Testis (tissue), 3 donors: ENCODE results near the gene NUMB. TPM values are rescaled to one million over a fixed set of nuclear protein-coding genes. Genes with fewer than 3 reads are reported as not detected.
"Not testable (repeated sequence)": the region's sequence is repeated elsewhere in the genome, so short reads cannot be mapped to it uniquely, and the experiment has no call there.

Source experiments
- DNase-seq: peaks from one replicate; pipeline ENCODE4 v3.0.0-alpha.2; 2019
- H3K27ac ChIP-seq, 2 donors: fragments of 200-600 bp; sonication (generic); one replicate each; pipeline ENCODE4 v1.5.1; 2019
- H3K27me3 ChIP-seq: fragments of 200-600 bp; sonication (generic); one replicate; pipeline ENCODE4 v1.5.1; 2019
- H3K36me3 ChIP-seq: fragments of 200-600 bp; sonication (generic); one replicate; pipeline ENCODE4 v1.5.1; 2017; ENCODE audit warnings: low read depth; ENCODE audit errors: missing control alignments
- H3K4me1 ChIP-seq: fragments of 200-600 bp; sonication (generic); one replicate; pipeline ENCODE4 v1.5.1; 2019
- H3K4me3 ChIP-seq, 2 donors: fragments of 200-600 bp; sonication (generic); one replicate each; pipeline ENCODE4 v1.5.1; 2017 to 2019
- H3K9me3 ChIP-seq: fragments of 200-600 bp; sonication (generic); one replicate; pipeline ENCODE4 v1.5.1; 2017
- CTCF ChIP-seq, 3 experiments: fragments of 450-650 bp in 2 of 3; fragments of 200-600 bp in 1 of 3; sonication (generic) in 1 of 3; IDR thresholded peaks; one replicate each; pipeline ENCODE4 v1.5.1; 2016 to 2019; ENCODE audit warnings: antibody characterized with exemption in 3 of 3, mild to moderate bottlenecking in 2 of 3, moderate library complexity in 1 of 3
- POLR2A ChIP-seq: fragments of 450-650 bp; IDR thresholded peaks from one replicate; pipeline ENCODE4 v1.6.1; 2017; ENCODE audit warnings: antibody characterized with exemption, mild to moderate bottlenecking, moderate library complexity
- whole genome bisulfite sequencing, 2 donors: methylation state at CpG; one replicate each; pipeline ENCODE4 v1.1.5; 2018; 5-methylcytosine and 5-hydroxymethylcytosine counted together
- intact Hi-C: fragments of 100-400 bp; cut with DNase I; formaldehyde crosslinking; loops from one replicate; pipeline ENCODE4 v1.15.1; 2023; ENCODE audit warnings: low total_unique reads
- polyA plus RNA-seq: library from polyadenylated mRNA; stranded (reverse); fragments of 350-450 nt; fragmentation: Illumina TruSeq; extraction: RNeasy Lipid Tissue Mini Kit (QIAGEN cat#74804); gene quantifications from one replicate; pipeline ENCODE4 v1.2.3, GENCODE V29; 2014; ENCODE audit warnings: low read depth, low replicate concordance; ENCODE audit not compliant: insufficient read depth
- total RNA-seq, 2 donors: library from RNA; depleted of rRNA; stranded (reverse); fragments of >200 nt; gene quantifications; one replicate each; pipeline ENCODE4 v1.2.3, GENCODE V29; 2016

The NUMB gene
- total and polyA plus RNA-seq, 3 donors from 2014 or later = 60.3 to 78.7 (median 69.7) TPM

GRCh38 chr14:73397810-73398209, 60.5 kb downstream of the NUMB start:
- H3K4me3 ChIP-seq = no peak overlapping the region
- H3K4me1 ChIP-seq = no peaks in the 10 kb centered on the region
- intact Hi-C loops = no loop called here
- no peak for DNase-seq
- no peaks in the 10 kb centered on the region for H3K9me3 ChIP-seq
- 63 to 79% methylated on average over 3 of the region's 3 CpGs for WGBS, 2 donors
- TF ChIP-seq CTCF (IDR thresholded peaks at IDR 0.05) (no peak), POLR2A (no peak)
- no peaks in the 10 kb centered on the region for H3K36me3 ChIP-seq
- no peak overlapping the region for H3K27ac ChIP-seq
- H3K27me3 ChIP-seq = no peaks in the 10 kb centered on the region

GRCh38 chr14:73394317-73394716, 64.0 kb downstream of the NUMB start:
- no peaks in the 10 kb centered on the region for H3K36me3 ChIP-seq
- no peak for DNase-seq
- no peak overlapping the region for H3K27ac ChIP-seq
- H3K4me1 ChIP-seq = no peaks in the 10 kb centered on the region
- TF ChIP-seq POLR2A = no peak
- 55 to 77% methylated on average over 1 of the region's 1 CpG for WGBS, 2 donors
- no peak overlapping the region for H3K4me3 ChIP-seq
- no peaks in the 10 kb centered on the region for H3K27me3 ChIP-seq
- intact Hi-C loops = no loop called here
- no peaks in the 10 kb centered on the region for H3K9me3 ChIP-seq

- H3K27me3 ChIP-seq = no peaks in the 10 kb centered on the region
- DNase-seq = no peak
- H3K36me3 ChIP-seq = no peaks in the 10 kb centered on the region
- intact Hi-C loops = no loop called here
- TF ChIP-seq POLR2A (no peak), CTCF (IDR thresholded peaks at IDR 0.05) (no peak)
- H3K27ac ChIP-seq = no peak overlapping the region
- no peak overlapping the region for H3K4me3 ChIP-seq
- no peaks in the 10 kb centered on the region for H3K4me1 ChIP-seq
- H3K9me3 ChIP-seq = no peaks in the 10 kb centered on the region
Observed at GRCh38 chr14:73393375-73393774, 65.0 kb downstream of the NUMB start.

GRCh38 chr14:73392329-73393257, 65.8 kb downstream of the NUMB start:
- H3K9me3 ChIP-seq = no peaks in the 10 kb centered on the region
- H3K4me3 ChIP-seq = no peak overlapping the region
- intact Hi-C loops = no loop called here
- H3K4me1 ChIP-seq = no peaks in the 10 kb centered on the region
- no peaks in the 10 kb centered on the region for H3K36me3 ChIP-seq
- TF ChIP-seq POLR2A = no peak
- TF ChIP-seq CTCF (IDR thresholded peaks at IDR 0.05) = no peak
- no peak for DNase-seq
- H3K27ac ChIP-seq = no peak overlapping the region
- 87 to 89% methylated on average over 4 of the region's 4 CpGs for WGBS, 2 donors
- H3K27me3 ChIP-seq = no peaks in the 10 kb centered on the region

GRCh38 chr14:73387860-73388259, 70.5 kb downstream of the NUMB start:
- DNase-seq, intact Hi-C loops, H3K4me1 ChIP-seq, H3K4me3 ChIP-seq, H3K27ac ChIP-seq, H3K9me3 ChIP-seq, H3K36me3 ChIP-seq, H3K27me3 ChIP-seq: not testable (repeated sequence)
- 86 to 88% methylated on average over 3 of the region's 3 CpGs for WGBS, 2 donors

GRCh38 chr14:73386342-73386741, 72.0 kb downstream of the NUMB start:
- TF ChIP-seq CTCF (IDR thresholded peaks at IDR 0.05) (no peak), POLR2A (no peak)
- no peaks in the 10 kb centered on the region for H3K4me1 ChIP-seq
- no peaks in the 10 kb centered on the region for H3K27me3 ChIP-seq
- H3K9me3 ChIP-seq = no peaks in the 10 kb centered on the region
- intact Hi-C loops = no loop called here
- no peak for DNase-seq
- no peaks in the 10 kb centered on the region for H3K36me3 ChIP-seq
- 49 to 67% methylated on average over 3 of the region's 3 CpGs for WGBS, 2 donors
- no peak overlapping the region for H3K4me3 ChIP-seq
- no peak overlapping the region for H3K27ac ChIP-seq

GRCh38 chr14:73385021-73385420, 73.3 kb downstream of the NUMB start:
- H3K36me3 ChIP-seq, intact Hi-C loops: not testable (repeated sequence)
- WGBS, 2 donors = 98 to 99% methylated on average over 3 to 4 of the region's 4 CpGs

More at GRCh38 chr14:73385021-73385420, 73.3 kb downstream of the NUMB start:
- H3K9me3 ChIP-seq, DNase-seq, H3K27ac ChIP-seq, H3K4me3 ChIP-seq, H3K27me3 ChIP-seq, H3K4me1 ChIP-seq: not testable (repeated sequence)
